ENCODE results near the gene CFAP97D1. TPM values are rescaled to one million over a fixed set of nuclear protein-coding genes. Genes with fewer than 3 reads are reported as not detected.

CFAP97D1 gene
- polyA plus RNA-seq, 1 donor (not counting 4 experiments of a cell fraction or from before 2014, with no cell fraction given), result not detected

DNA sequence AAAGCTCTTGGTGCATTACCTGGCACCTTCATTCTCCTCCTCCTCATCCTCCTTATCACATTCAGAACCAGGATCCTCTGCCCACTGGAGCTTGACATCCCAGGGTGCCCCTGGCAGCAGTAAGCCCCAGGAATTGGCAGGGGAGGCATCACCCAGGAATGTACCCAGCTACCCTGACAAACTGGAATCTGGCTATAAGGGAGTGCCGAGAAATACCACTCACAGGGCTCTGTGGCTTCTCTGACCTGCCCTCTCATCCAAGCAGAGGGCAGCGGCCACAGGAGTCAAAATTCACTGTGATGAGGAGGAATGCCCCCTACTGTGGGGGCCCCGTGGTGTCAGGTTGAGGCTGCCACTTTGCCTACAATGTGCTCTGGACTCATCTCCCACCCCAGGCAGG, 33.2 kb downstream of the CFAP97D1 start:
- H4K20me1 ChIP-seq (ENCODE audit: control insufficient read depth, extremely low read depth, insufficient read depth, low read length), result no peaks in the 10 kb centered on the region
- H3K9me1 ChIP-seq (ENCODE audit: control insufficient read depth, extremely low read depth, insufficient read depth, low read length), result no peaks in the 10 kb centered on the region
- H3K27ac ChIP-seq (ENCODE audit: control insufficient read depth, insufficient read depth, low read length), result no peak overlapping the region
- TF ChIP-seq, protein P1, sequence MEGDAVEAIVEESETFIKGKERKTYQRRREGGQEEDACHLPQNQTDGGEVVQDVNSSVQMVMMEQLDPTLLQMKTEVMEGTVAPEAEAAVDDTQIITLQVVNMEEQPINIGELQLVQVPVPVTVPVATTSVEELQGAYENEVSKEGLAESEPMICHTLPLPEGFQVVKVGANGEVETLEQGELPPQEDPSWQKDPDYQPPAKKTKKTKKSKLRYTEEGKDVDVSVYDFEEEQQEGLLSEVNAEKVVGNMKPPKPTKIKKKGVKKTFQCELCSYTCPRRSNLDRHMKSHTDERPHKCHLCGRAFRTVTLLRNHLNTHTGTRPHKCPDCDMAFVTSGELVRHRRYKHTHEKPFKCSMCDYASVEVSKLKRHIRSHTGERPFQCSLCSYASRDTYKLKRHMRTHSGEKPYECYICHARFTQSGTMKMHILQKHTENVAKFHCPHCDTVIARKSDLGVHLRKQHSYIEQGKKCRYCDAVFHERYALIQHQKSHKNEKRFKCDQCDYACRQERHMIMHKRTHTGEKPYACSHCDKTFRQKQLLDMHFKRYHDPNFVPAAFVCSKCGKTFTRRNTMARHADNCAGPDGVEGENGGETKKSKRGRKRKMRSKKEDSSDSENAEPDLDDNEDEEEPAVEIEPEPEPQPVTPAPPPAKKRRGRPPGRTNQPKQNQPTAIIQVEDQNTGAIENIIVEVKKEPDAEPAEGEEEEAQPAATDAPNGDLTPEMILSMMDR (optimal IDR thresholded peaks at IDR 0.05 in 1 of 3, IDR thresholded peaks at IDR 0.05 in 1 of 3, conservative IDR thresholded peaks at IDR 0.05 in 1 of 3; ENCODE audit: extremely low read depth in 1 of 3, insufficient read depth in 2 of 3, low read length in 3 of 3), result no peak
- TF ChIP-seq EZH2 (IDR thresholded peaks at IDR 0.05; ENCODE audit: low read length), result no peak
- DNase-seq (ENCODE audit: low read depth, low spot score), result no peak
- no peak overlapping the region for H3K9ac ChIP-seq (ENCODE audit: control insufficient read depth, extremely low read depth, insufficient read depth, low read length)
- no peaks in the 10 kb centered on the region for H3K9me3 ChIP-seq (ENCODE audit: control insufficient read depth, low read depth, low read length)
- no peak overlapping the region for H2AFZ ChIP-seq (ENCODE audit: control insufficient read depth, low read length)
- no peaks in the 10 kb centered on the region for H3K79me2 ChIP-seq (ENCODE audit: control insufficient read depth, insufficient read depth, low read length)
- H3K4me1 ChIP-seq (ENCODE audit: control insufficient read depth, extremely low read depth, insufficient read depth, low read length), result peaks cover 9% of the 10 kb centered on the region
- H3K4me3 ChIP-seq (ENCODE audit: control insufficient read depth in 2 of 3, extremely low read depth in 1 of 3, insufficient read depth in 2 of 3, low read depth in 1 of 3, low read length in 3 of 3), result no peak overlapping the region
- peaks cover 26 to 30% of the 10 kb centered on the region in 2 experiments for H3K36me3 ChIP-seq (ENCODE audit: control insufficient read depth in 2 of 2, extremely low read depth in 1 of 2, insufficient read depth in 2 of 2, low read length in 2 of 2)
- no peak for FAIRE-seq
- no peaks in the 10 kb centered on the region for H3K27me3 ChIP-seq (ENCODE audit: control insufficient read depth, extremely low read depth, insufficient read depth, low read length)
- H3K4me2 ChIP-seq (ENCODE audit: control insufficient read depth, extremely low read depth, insufficient read depth, low read depth, low read length), result no peak overlapping the region
- dilution Hi-C loops (cut with MboI; ENCODE audit: extremely low pct_ligation_motif_present, low sequenced_read_pairs), result no loop called here

DNA sequence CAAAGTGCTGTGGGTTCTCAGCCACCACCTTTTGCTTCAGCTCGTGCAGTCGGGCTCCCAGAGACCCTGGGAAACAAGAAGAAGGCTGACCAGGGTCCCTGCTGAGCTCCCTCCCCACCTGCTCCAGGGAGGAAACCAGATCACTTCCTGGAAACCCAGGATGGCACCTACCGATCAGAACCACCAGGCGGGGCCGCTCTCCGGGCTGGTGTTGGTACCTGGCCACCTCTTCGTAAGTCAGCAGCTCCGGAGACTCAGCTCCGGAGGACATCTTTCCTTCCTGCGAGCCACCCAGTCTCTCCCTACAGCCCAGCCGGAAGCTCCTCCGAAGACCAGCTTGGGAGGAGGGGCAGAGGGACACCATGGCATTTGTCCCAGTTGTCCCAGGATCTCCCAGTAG, 33.8 kb downstream of the CFAP97D1 start:
- Histone ChIP-seq H2AFZ (ENCODE audit: control insufficient read depth, low read length) (no peak overlapping the region), H3K79me2 (ENCODE audit: control insufficient read depth, insufficient read depth, low read length) (no peaks in the 10 kb centered on the region), H3K27ac (ENCODE audit: control insufficient read depth, insufficient read depth, low read length) (no peak overlapping the region), H3K27me3 (ENCODE audit: control insufficient read depth, extremely low read depth, insufficient read depth, low read length) (no peaks in the 10 kb centered on the region), H4K20me1 (ENCODE audit: control insufficient read depth, extremely low read depth, insufficient read depth, low read length) (no peaks in the 10 kb centered on the region), H3K4me3 (ENCODE audit: control insufficient read depth in 2 of 3, extremely low read depth in 1 of 3, insufficient read depth in 2 of 3, low read depth in 1 of 3, low read length in 3 of 3) (no peak overlapping the region), H3K9ac (ENCODE audit: control insufficient read depth, extremely low read depth, insufficient read depth, low read length) (no peak overlapping the region), H3K4me1 (ENCODE audit: control insufficient read depth, extremely low read depth, insufficient read depth, low read length) (peaks cover 9% of the 10 kb centered on the region), H3K4me2 (ENCODE audit: control insufficient read depth, extremely low read depth, insufficient read depth, low read depth, low read length) (no peak overlapping the region), H3K9me3 (ENCODE audit: control insufficient read depth, low read depth, low read length) (no peaks in the 10 kb centered on the region), H3K36me3 (ENCODE audit: control insufficient read depth in 2 of 2, extremely low read depth in 1 of 2, insufficient read depth in 2 of 2, low read length in 2 of 2) (peaks cover 24 to 27% of the 10 kb centered on the region in 2 experiments), H3K9me1 (ENCODE audit: control insufficient read depth, extremely low read depth, insufficient read depth, low read length) (no peaks in the 10 kb centered on the region)
- dilution Hi-C loops (cut with MboI; ENCODE audit: extremely low pct_ligation_motif_present, low sequenced_read_pairs), result no loop called here
- TF ChIP-seq, protein P1 (optimal IDR thresholded peaks at IDR 0.05 in 1 of 3, IDR thresholded peaks at IDR 0.05 in 1 of 3, conservative IDR thresholded peaks at IDR 0.05 in 1 of 3; ENCODE audit: extremely low read depth in 1 of 3, insufficient read depth in 2 of 3, low read length in 3 of 3), result no peak
- no peak for TF ChIP-seq EZH2 (IDR thresholded peaks at IDR 0.05; ENCODE audit: low read length)
- no peak for FAIRE-seq
- DNase-seq (ENCODE audit: low read depth, low spot score), result no peak

Data from keratinocyte (primary cell).